ENCODE data around the gene TASP1.

The TASP1 gene

DNA sequence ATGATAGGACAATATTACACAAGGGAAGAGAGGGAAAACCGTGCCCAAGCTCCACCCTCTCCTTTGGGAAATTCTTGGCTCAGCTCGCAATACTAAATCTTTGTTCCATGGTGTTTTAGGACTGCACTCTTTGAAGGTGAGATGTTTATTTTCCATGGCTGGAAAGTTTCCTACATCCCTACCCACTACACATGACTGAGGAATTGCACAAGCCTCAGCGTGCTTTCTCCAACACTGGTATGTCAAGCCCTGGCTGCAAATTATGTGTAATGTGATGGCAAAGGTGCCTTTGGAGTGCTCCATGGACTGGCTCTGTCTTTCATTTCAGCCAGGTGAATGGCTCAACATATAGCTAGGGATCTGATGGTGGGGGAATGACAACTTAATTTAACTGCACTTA lies 283.3 kb downstream of the TASP1 start:
- no peak overlapping the region for H4K12ac ChIP-seq (ENCODE audit: low read depth, low read length)
- H3K18ac ChIP-seq (ENCODE audit: low read length): no peak overlapping the region
- no peak overlapping the region for H3K27ac ChIP-seq (ENCODE audit: low read depth, low read length)
- no peak overlapping the region for H2BK5ac ChIP-seq (ENCODE audit: low read depth, low read length, poor library complexity)
- no peaks in the 10 kb centered on the region for H3K36me3 ChIP-seq (ENCODE audit: control insufficient read depth in 1 of 2, insufficient read depth in 2 of 2, low read length in 2 of 2)
- no peak overlapping the region for H3K9ac ChIP-seq (ENCODE audit: low read length)
- peak; percentile 20 to 53 for DNase-seq
- no peaks in the 10 kb centered on the region for H3K79me2 ChIP-seq (ENCODE audit: control insufficient read depth, insufficient read depth, low read length, poor library complexity)
- no peak overlapping the region for H2BK12ac ChIP-seq (ENCODE audit: low read length)
- WGBS (ENCODE audit: extremely low coverage, insufficient coverage, insufficient read length): no CpG with 5 or more reads among the region's 3 CpGs
- H3K9me3 ChIP-seq (ENCODE audit: insufficient read depth, low read depth, low read length): no peaks in the 10 kb centered on the region
- no peaks in the 10 kb centered on the region for H3K27me3 ChIP-seq (ENCODE audit: insufficient read depth, low read length)
- H2BK120ac ChIP-seq (ENCODE audit: insufficient read depth, low read length, poor library complexity): no peak overlapping the region
- no peak overlapping the region for H4K91ac ChIP-seq (ENCODE audit: low read depth, low read length)
- H3K23ac ChIP-seq (ENCODE audit: low read length): no peak overlapping the region
- H4K8ac ChIP-seq (ENCODE audit: low read depth, low read length): no peak overlapping the region
- H3K4me1 ChIP-seq (ENCODE audit: control insufficient read depth in 1 of 2, insufficient read depth in 2 of 2, low read length in 2 of 2): no peaks in the 10 kb centered on the region
- H3K4ac ChIP-seq (ENCODE audit: low read depth, low read length): no peak overlapping the region
- H2AFZ ChIP-seq (ENCODE audit: insufficient read depth, low read length, poor library complexity): no peak overlapping the region
- H3K4me2 ChIP-seq (ENCODE audit: low read length): no peak overlapping the region
- no peak overlapping the region for H3K14ac ChIP-seq (ENCODE audit: low read length)
- no peak overlapping the region for H3K4me3 ChIP-seq (ENCODE audit: low read depth, low read length)
- no peaks in the 10 kb centered on the region for H3K79me1 ChIP-seq (ENCODE audit: low read length)
- no peak overlapping the region for H2AK5ac ChIP-seq (ENCODE audit: low read length)

DNA sequence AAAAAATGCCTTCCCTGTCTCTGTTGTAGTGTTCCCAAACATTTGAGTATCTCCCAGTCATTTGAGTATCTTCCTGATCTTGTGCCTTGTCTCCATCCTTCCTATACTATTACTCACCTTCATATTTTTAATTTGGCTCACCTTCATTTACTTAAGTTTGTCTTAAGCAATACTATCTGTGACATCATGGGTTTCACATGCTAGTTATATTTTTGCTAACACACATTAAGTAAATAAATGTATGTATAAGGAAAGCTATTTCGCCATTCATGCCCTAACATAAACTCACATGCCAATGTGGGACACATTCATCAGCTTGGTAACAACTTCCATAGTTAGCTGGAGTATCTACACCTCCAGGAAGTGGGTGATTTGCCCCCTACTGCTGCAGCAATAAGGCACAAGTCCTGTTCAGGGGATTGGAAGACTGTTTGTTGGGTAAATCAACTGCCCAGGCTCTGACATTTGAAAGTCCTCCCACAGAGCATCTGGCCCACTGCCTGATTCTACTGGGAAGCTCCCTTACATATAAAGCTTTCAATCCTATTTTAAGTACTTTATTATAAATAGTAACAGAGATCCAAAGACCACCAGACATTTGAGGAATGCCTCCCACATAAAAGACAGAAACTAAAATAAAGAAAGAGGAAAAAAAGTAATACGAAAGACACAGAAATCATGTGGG lies 285.3 kb downstream of the TASP1 start:
- WGBS (ENCODE audit: extremely low coverage, insufficient coverage, insufficient read length): no CpG with 5 or more reads among the region's 2 CpGs
- no peak overlapping the region for H2BK120ac ChIP-seq (ENCODE audit: insufficient read depth, low read length, poor library complexity)
- no peak overlapping the region for H3K27ac ChIP-seq (ENCODE audit: low read depth, low read length)

DNA sequence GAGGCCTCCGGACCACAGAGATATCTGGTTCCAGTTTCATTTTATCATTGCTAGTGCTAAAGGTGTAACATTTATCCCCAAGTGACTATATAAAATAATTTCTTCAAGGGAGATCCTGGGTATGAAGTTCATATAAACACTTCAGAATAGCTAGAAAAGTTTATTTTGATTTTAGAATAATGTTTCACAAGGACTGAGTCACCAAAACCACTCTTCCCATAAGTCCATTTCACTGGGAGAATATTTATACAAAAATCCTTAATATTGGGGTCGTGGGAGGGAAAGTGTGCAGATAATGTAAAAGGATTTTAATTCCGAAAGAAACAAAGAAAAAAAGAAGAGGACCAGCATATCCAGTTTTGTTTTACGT lies 289.5 kb downstream of the TASP1 start:
- H3K9me3 ChIP-seq (ENCODE audit: insufficient read depth, low read depth, low read length): no peaks in the 10 kb centered on the region
- H3K14ac ChIP-seq (ENCODE audit: low read length): no peak overlapping the region
- H3K27me3 ChIP-seq (ENCODE audit: insufficient read depth, low read length): no peaks in the 10 kb centered on the region
- H3K4me1 ChIP-seq (ENCODE audit: control insufficient read depth in 1 of 2, insufficient read depth in 2 of 2, low read length in 2 of 2): peaks cover 0 to 3% of the 10 kb centered on the region in 2 experiments
- no peak overlapping the region for H3K4me3 ChIP-seq (ENCODE audit: low read depth, low read length)
- H3K4me2 ChIP-seq (ENCODE audit: low read length): no peak overlapping the region
- no peak overlapping the region for H3K27ac ChIP-seq (ENCODE audit: low read depth, low read length)
- no peak overlapping the region for H4K91ac ChIP-seq (ENCODE audit: low read depth, low read length)
- no peak overlapping the region for H3K23ac ChIP-seq (ENCODE audit: low read length)
- H2AFZ ChIP-seq (ENCODE audit: insufficient read depth, low read length, poor library complexity): no peak overlapping the region
- no peak overlapping the region for H3K4ac ChIP-seq (ENCODE audit: low read depth, low read length)
- no CpG with 5 or more reads among the region's 4 CpGs for WGBS (ENCODE audit: extremely low coverage, insufficient coverage, insufficient read length)
- H4K12ac ChIP-seq (ENCODE audit: low read depth, low read length): no peak overlapping the region
- no peak overlapping the region for H2BK120ac ChIP-seq (ENCODE audit: insufficient read depth, low read length, poor library complexity)
- no peaks in the 10 kb centered on the region for H3K79me1 ChIP-seq (ENCODE audit: low read length)
- DNase-seq: no peak
- H3K36me3 ChIP-seq (ENCODE audit: control insufficient read depth in 1 of 2, insufficient read depth in 2 of 2, low read length in 2 of 2): no peaks in the 10 kb centered on the region
- H4K8ac ChIP-seq (ENCODE audit: low read depth, low read length): no peak overlapping the region
- H2AK5ac ChIP-seq (ENCODE audit: low read length): no peak overlapping the region
- H3K79me2 ChIP-seq (ENCODE audit: control insufficient read depth, insufficient read depth, low read length, poor library complexity): no peaks in the 10 kb centered on the region
- H2BK5ac ChIP-seq (ENCODE audit: low read depth, low read length, poor library complexity): no peak overlapping the region
- no peak overlapping the region for H2BK12ac ChIP-seq (ENCODE audit: low read length)
- H3K18ac ChIP-seq (ENCODE audit: low read length): no peak overlapping the region
- no peak overlapping the region for H3K9ac ChIP-seq (ENCODE audit: low read length)

More for the DNA sequence above, 285.3 kb downstream of the TASP1 start:
- Histone ChIP-seq H3K79me1 (ENCODE audit: low read length) (no peaks in the 10 kb centered on the region), H2AK5ac (ENCODE audit: low read length) (no peak overlapping the region), H3K36me3 (ENCODE audit: control insufficient read depth in 1 of 2, insufficient read depth in 2 of 2, low read length in 2 of 2) (no peaks in the 10 kb centered on the region), H3K14ac (ENCODE audit: low read length) (no peak overlapping the region), H3K9me3 (ENCODE audit: insufficient read depth, low read depth, low read length) (no peaks in the 10 kb centered on the region), H3K4ac (ENCODE audit: low read depth, low read length) (no peak overlapping the region), H3K18ac (ENCODE audit: low read length) (no peak overlapping the region), H4K91ac (ENCODE audit: low read depth, low read length) (no peak overlapping the region), H2BK5ac (ENCODE audit: low read depth, low read length, poor library complexity) (no peak overlapping the region), H2AFZ (ENCODE audit: insufficient read depth, low read length, poor library complexity) (no peak overlapping the region), H3K27me3 (ENCODE audit: insufficient read depth, low read length) (no peaks in the 10 kb centered on the region), H3K79me2 (ENCODE audit: control insufficient read depth, insufficient read depth, low read length, poor library complexity) (no peaks in the 10 kb centered on the region), H3K4me3 (ENCODE audit: low read depth, low read length) (no peak overlapping the region), H3K9ac (ENCODE audit: low read length) (no peak overlapping the region), H4K12ac (ENCODE audit: low read depth, low read length) (no peak overlapping the region), H3K4me1 (ENCODE audit: control insufficient read depth in 1 of 2, insufficient read depth in 2 of 2, low read length in 2 of 2) (no peaks in the 10 kb centered on the region), H3K4me2 (ENCODE audit: low read length) (no peak overlapping the region), H2BK12ac (ENCODE audit: low read length) (no peak overlapping the region), H4K8ac (ENCODE audit: low read depth, low read length) (no peak overlapping the region), H3K23ac (ENCODE audit: low read length) (no peak overlapping the region)
- DNase-seq: no peak

DNA sequence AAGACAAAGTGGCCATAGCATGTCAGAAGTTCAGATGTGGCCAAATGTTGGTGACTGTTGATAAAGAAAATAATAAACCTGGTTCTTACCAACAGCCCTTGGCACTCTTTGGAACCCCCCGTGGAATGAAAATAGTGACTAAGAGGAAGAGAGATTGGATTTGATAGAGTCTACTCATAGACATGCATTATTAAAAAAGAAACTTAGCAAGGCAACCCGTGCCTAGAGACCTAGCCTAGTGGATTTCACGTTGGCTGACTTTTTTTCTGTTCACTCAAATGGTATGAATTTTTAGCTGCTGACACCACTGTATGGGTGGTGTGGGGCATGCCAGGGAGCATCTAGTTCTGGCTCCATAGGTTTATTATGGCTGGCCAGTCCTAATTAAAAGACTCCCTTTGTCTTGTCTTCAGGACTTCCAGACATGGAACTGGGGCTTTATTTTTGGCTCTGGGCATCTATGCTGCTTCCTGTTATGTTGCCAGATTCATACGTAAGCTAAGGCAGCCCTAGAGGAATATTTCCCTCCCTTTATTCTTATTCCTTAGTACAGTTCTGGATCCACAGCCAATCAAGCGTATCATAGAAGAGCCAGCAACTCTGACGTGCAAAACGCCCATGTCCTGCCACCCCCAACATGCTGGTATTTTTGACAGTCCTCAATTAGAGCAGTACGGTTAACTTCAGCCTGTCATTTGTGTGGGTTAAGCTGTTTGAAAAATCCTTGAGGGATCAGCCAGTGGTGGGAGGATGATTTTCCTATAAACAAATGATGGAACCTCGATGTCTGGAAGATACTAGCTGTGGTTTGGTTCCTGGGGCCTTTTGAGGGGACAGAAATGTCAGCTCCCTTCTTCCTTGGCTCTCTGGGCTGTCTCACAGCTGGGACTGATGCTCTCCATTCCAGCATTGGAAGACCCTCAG lies 290.2 kb downstream of the TASP1 start:
- no peaks in the 10 kb centered on the region for H3K79me1 ChIP-seq (ENCODE audit: low read length)
- H3K4me1 ChIP-seq (ENCODE audit: control insufficient read depth in 1 of 2, insufficient read depth in 2 of 2, low read length in 2 of 2): peaks cover 0 to 3% of the 10 kb centered on the region in 2 experiments
- no peak overlapping the region for H2BK120ac ChIP-seq (ENCODE audit: insufficient read depth, low read length, poor library complexity)
- peak in 1 of 2 donors; percentile 20 for DNase-seq
- H4K91ac ChIP-seq (ENCODE audit: low read depth, low read length): no peak overlapping the region
- no peak overlapping the region for H3K23ac ChIP-seq (ENCODE audit: low read length)
- no peak overlapping the region for H4K12ac ChIP-seq (ENCODE audit: low read depth, low read length)
- no peak overlapping the region for H3K14ac ChIP-seq (ENCODE audit: low read length)
- H3K27ac ChIP-seq (ENCODE audit: low read depth, low read length): no peak overlapping the region
- WGBS (ENCODE audit: extremely low coverage, insufficient coverage, insufficient read length): no CpG with 5 or more reads among the region's 9 CpGs
- no peaks in the 10 kb centered on the region for H3K9me3 ChIP-seq (ENCODE audit: insufficient read depth, low read depth, low read length)
- H2BK5ac ChIP-seq (ENCODE audit: low read depth, low read length, poor library complexity): no peak overlapping the region
- no peak overlapping the region for H2AFZ ChIP-seq (ENCODE audit: insufficient read depth, low read length, poor library complexity)
- no peak overlapping the region for H3K4ac ChIP-seq (ENCODE audit: low read depth, low read length)
- H3K9ac ChIP-seq (ENCODE audit: low read length): no peak overlapping the region
- no peak overlapping the region for H2AK5ac ChIP-seq (ENCODE audit: low read length)
- H3K18ac ChIP-seq (ENCODE audit: low read length): no peak overlapping the region
- no peaks in the 10 kb centered on the region for H3K36me3 ChIP-seq (ENCODE audit: control insufficient read depth in 1 of 2, insufficient read depth in 2 of 2, low read length in 2 of 2)
- no peak overlapping the region for H2BK12ac ChIP-seq (ENCODE audit: low read length)
- H4K8ac ChIP-seq (ENCODE audit: low read depth, low read length): no peak overlapping the region
- no peaks in the 10 kb centered on the region for H3K79me2 ChIP-seq (ENCODE audit: control insufficient read depth, insufficient read depth, low read length, poor library complexity)
- H3K27me3 ChIP-seq (ENCODE audit: insufficient read depth, low read length): no peaks in the 10 kb centered on the region
- H3K4me2 ChIP-seq (ENCODE audit: low read length): no peak overlapping the region
- H3K4me3 ChIP-seq (ENCODE audit: low read depth, low read length): no peak overlapping the region
